ENCODE results near the gene NEK6.

The NEK6 gene

GRCh38 chr9:124306098-124306735 is 48.5 kb downstream of the NEK6 start:
- H3K27ac ChIP-seq (ENCODE audit: insufficient read depth, low read depth, low read length, poor library complexity, severe bottlenecking), result no peak overlapping the region
- WGBS, 2 experiments, result 92 to 93% methylated on average over 13 of the region's 13 CpGs
- no peaks in the 10 kb centered on the region for H3K36me3 ChIP-seq (ENCODE audit: control insufficient read depth, insufficient read depth, low read length)
- no peaks in the 10 kb centered on the region for H3K27me3 ChIP-seq (ENCODE audit: control insufficient read depth, insufficient read depth, low read length, poor library complexity, severe bottlenecking)
- H3K4me3 ChIP-seq (ENCODE audit: insufficient read depth, low read depth, low read length), result no peak overlapping the region
- no peaks in the 10 kb centered on the region for H3K4me1 ChIP-seq (ENCODE audit: control insufficient read depth, insufficient read depth, low read length)
- no peaks in the 10 kb centered on the region for H3K9me3 ChIP-seq (ENCODE audit: control insufficient read depth, low read length)

- Histone ChIP-seq H3K27ac (ENCODE audit: insufficient read depth, low read depth, low read length, poor library complexity, severe bottlenecking) (no peak overlapping the region), H3K36me3 (ENCODE audit: control insufficient read depth, insufficient read depth, low read length) (no peaks in the 10 kb centered on the region), H3K4me3 (ENCODE audit: insufficient read depth, low read depth, low read length) (no peak overlapping the region), H3K4me1 (ENCODE audit: control insufficient read depth, insufficient read depth, low read length) (no peaks in the 10 kb centered on the region), H3K27me3 (ENCODE audit: control insufficient read depth, insufficient read depth, low read length, poor library complexity, severe bottlenecking) (no peaks in the 10 kb centered on the region), H3K9me3 (ENCODE audit: control insufficient read depth, low read length) (no peaks in the 10 kb centered on the region)
- WGBS, 2 experiments, result 89 to 91% methylated on average over 24 of the region's 24 CpGs
Measured at GRCh38 chr9:124307379-124308030, 49.8 kb downstream of the NEK6 start.

- Histone ChIP-seq H3K4me3 (ENCODE audit: insufficient read depth, low read depth, low read length) (no peak overlapping the region), H3K9me3 (ENCODE audit: control insufficient read depth, low read length) (no peaks in the 10 kb centered on the region), H3K36me3 (ENCODE audit: control insufficient read depth, insufficient read depth, low read length) (no peaks in the 10 kb centered on the region), H3K27ac (ENCODE audit: insufficient read depth, low read depth, low read length, poor library complexity, severe bottlenecking) (no peak overlapping the region), H3K4me1 (ENCODE audit: control insufficient read depth, insufficient read depth, low read length) (no peaks in the 10 kb centered on the region), H3K27me3 (ENCODE audit: control insufficient read depth, insufficient read depth, low read length, poor library complexity, severe bottlenecking) (no peaks in the 10 kb centered on the region)
- WGBS, 2 experiments, result 88 to 89% methylated on average over 21 of the region's 21 CpGs
Measured at GRCh38 chr9:124308606-124309491, 51.1 kb downstream of the NEK6 start.

GRCh38 chr9:124309667-124310084 is 51.9 kb downstream of the NEK6 start:
- Histone ChIP-seq H3K4me3 (ENCODE audit: insufficient read depth, low read depth, low read length) (no peak overlapping the region), H3K9me3 (ENCODE audit: control insufficient read depth, low read length) (no peaks in the 10 kb centered on the region), H3K27ac (ENCODE audit: insufficient read depth, low read depth, low read length, poor library complexity, severe bottlenecking) (no peak overlapping the region), H3K27me3 (ENCODE audit: control insufficient read depth, insufficient read depth, low read length, poor library complexity, severe bottlenecking) (no peaks in the 10 kb centered on the region), H3K4me1 (ENCODE audit: control insufficient read depth, insufficient read depth, low read length) (no peaks in the 10 kb centered on the region), H3K36me3 (ENCODE audit: control insufficient read depth, insufficient read depth, low read length) (no peaks in the 10 kb centered on the region)
- 80 to 87% methylated on average over 15 of the region's 15 CpGs for WGBS, 2 experiments

GRCh38 chr9:124311283-124311682 is 53.5 kb downstream of the NEK6 start:
- Histone ChIP-seq H3K36me3 (ENCODE audit: control insufficient read depth, insufficient read depth, low read length) (no peaks in the 10 kb centered on the region), H3K4me3 (ENCODE audit: insufficient read depth, low read depth, low read length) (no peak overlapping the region), H3K27me3 (ENCODE audit: control insufficient read depth, insufficient read depth, low read length, poor library complexity, severe bottlenecking) (no peaks in the 10 kb centered on the region)

GRCh38 chr9:124312290-124313265 is 54.8 kb downstream of the NEK6 start:
- Histone ChIP-seq H3K4me1 (ENCODE audit: control insufficient read depth, insufficient read depth, low read length) (no peaks in the 10 kb centered on the region), H3K27ac (ENCODE audit: insufficient read depth, low read depth, low read length, poor library complexity, severe bottlenecking) (no peak overlapping the region), H3K36me3 (ENCODE audit: control insufficient read depth, insufficient read depth, low read length) (no peaks in the 10 kb centered on the region), H3K9me3 (ENCODE audit: control insufficient read depth, low read length) (no peaks in the 10 kb centered on the region), H3K4me3 (ENCODE audit: insufficient read depth, low read depth, low read length) (no peak overlapping the region), H3K27me3 (ENCODE audit: control insufficient read depth, insufficient read depth, low read length, poor library complexity, severe bottlenecking) (no peaks in the 10 kb centered on the region)
- WGBS, 2 experiments, result 85 to 88% methylated on average over 27 of the region's 27 CpGs

More at GRCh38 chr9:124311283-124311682, 53.5 kb downstream of the NEK6 start:
- H3K27ac ChIP-seq (ENCODE audit: insufficient read depth, low read depth, low read length, poor library complexity, severe bottlenecking), result no peak overlapping the region
- 89 to 90% methylated on average over 5 of the region's 5 CpGs for WGBS, 2 experiments
- no peaks in the 10 kb centered on the region for H3K9me3 ChIP-seq (ENCODE audit: control insufficient read depth, low read length)
- H3K4me1 ChIP-seq (ENCODE audit: control insufficient read depth, insufficient read depth, low read length), result no peaks in the 10 kb centered on the region

GRCh38 chr9:124313940-124314339 is 56.2 kb downstream of the NEK6 start:
- Histone ChIP-seq H3K4me1 (ENCODE audit: control insufficient read depth, insufficient read depth, low read length) (no peaks in the 10 kb centered on the region), H3K27me3 (ENCODE audit: control insufficient read depth, insufficient read depth, low read length, poor library complexity, severe bottlenecking) (no peaks in the 10 kb centered on the region), H3K27ac (ENCODE audit: insufficient read depth, low read depth, low read length, poor library complexity, severe bottlenecking) (no peak overlapping the region), H3K4me3 (ENCODE audit: insufficient read depth, low read depth, low read length) (no peak overlapping the region), H3K9me3 (ENCODE audit: control insufficient read depth, low read length) (no peaks in the 10 kb centered on the region), H3K36me3 (ENCODE audit: control insufficient read depth, insufficient read depth, low read length) (no peaks in the 10 kb centered on the region)
- WGBS, 2 experiments, result 95 to 96% methylated on average over 18 of the region's 18 CpGs

GRCh38 chr9:124315882-124316281 is 58.1 kb downstream of the NEK6 start:
- WGBS, 2 experiments, result 89 to 91% methylated on average over 16 of the region's 16 CpGs
- H3K4me1 ChIP-seq (ENCODE audit: control insufficient read depth, insufficient read depth, low read length), result no peaks in the 10 kb centered on the region
- no peak overlapping the region for H3K27ac ChIP-seq (ENCODE audit: insufficient read depth, low read depth, low read length, poor library complexity, severe bottlenecking)
- no peaks in the 10 kb centered on the region for H3K9me3 ChIP-seq (ENCODE audit: control insufficient read depth, low read length)
- H3K36me3 ChIP-seq (ENCODE audit: control insufficient read depth, insufficient read depth, low read length), result no peaks in the 10 kb centered on the region
- H3K4me3 ChIP-seq (ENCODE audit: insufficient read depth, low read depth, low read length), result no peak overlapping the region
- H3K27me3 ChIP-seq (ENCODE audit: control insufficient read depth, insufficient read depth, low read length, poor library complexity, severe bottlenecking), result no peaks in the 10 kb centered on the region

- Histone ChIP-seq H3K4me3 (ENCODE audit: insufficient read depth, low read depth, low read length) (no peak overlapping the region), H3K27me3 (ENCODE audit: control insufficient read depth, insufficient read depth, low read length, poor library complexity, severe bottlenecking) (no peaks in the 10 kb centered on the region), H3K9me3 (ENCODE audit: control insufficient read depth, low read length) (no peaks in the 10 kb centered on the region), H3K36me3 (ENCODE audit: control insufficient read depth, insufficient read depth, low read length) (no peaks in the 10 kb centered on the region), H3K27ac (ENCODE audit: insufficient read depth, low read depth, low read length, poor library complexity, severe bottlenecking) (no peak overlapping the region), H3K4me1 (ENCODE audit: control insufficient read depth, insufficient read depth, low read length) (no peaks in the 10 kb centered on the region)
- 67 to 69% methylated on average over 16 to 17 of the region's 17 CpGs for WGBS, 2 experiments
Measured at GRCh38 chr9:124320062-124320973, 62.6 kb downstream of the NEK6 start.

Measured in ectodermal cell (in vitro differentiated cells).